GM19035 (cell line): Measurements from ENCODE around the gene NCK1.
"Not testable (repeated sequence)": the region's sequence is repeated elsewhere in the genome, so short reads cannot be mapped to it uniquely, and the experiment has no call there.

Source experiments
- ATAC-seq: cut with Tn5 transposase; IDR thresholded peaks from one replicate; pipeline ENCODE4 v1.9.1; 2021; ENCODE audit not compliant: unreplicated experiment

Gene NCK1

DNA sequence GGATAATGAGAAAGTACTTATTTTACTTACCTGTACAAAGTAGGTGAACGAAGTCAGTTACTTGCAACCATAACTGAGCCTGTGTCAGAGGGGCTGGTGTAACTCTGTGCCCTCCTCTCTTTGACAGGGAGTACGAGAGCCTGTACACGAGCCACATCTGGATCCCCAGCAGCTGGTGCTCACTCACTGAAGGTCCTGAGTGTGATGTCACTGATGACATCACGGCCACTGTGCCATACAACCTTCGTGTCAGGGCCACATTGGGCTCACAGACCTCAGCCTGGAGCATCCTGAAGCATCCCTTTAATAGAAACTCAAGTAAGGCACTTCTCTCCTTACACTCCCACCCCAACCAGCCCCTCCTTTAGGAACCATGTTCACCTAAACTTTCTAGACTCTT lies 120.0 kb downstream of the NCK1 start:
- no peak for ATAC-seq

DNA sequence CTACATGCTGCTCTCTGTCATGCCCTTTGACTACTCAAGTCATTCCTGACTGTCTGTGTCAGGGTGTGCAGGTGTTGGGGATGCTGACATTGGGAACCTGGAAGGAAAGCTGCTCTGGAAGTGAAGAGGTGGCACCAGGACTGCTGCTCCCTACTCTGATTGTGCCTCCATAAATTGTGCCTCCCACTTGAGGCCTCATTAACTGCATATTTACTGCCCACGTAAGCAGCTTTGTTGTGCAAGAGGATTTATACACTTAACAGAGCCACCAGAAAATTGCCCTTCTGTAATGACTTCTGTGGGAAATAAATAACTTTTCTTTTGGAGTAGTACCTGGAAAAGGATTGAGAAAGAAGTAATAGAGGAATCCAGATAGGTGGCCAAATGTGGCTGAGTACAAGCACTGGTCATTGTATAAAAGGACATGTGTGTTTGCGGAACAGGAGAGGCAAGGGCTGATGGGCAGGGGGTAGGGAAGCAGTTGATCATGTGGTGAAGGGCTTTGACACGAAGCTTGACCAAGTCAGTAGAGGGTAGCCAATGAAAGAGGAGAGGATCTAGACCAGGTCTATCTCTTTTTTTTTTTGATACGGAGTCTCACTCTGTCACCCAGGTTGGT lies 120.6 kb downstream of the NCK1 start:
- ATAC-seq: no peak

DNA sequence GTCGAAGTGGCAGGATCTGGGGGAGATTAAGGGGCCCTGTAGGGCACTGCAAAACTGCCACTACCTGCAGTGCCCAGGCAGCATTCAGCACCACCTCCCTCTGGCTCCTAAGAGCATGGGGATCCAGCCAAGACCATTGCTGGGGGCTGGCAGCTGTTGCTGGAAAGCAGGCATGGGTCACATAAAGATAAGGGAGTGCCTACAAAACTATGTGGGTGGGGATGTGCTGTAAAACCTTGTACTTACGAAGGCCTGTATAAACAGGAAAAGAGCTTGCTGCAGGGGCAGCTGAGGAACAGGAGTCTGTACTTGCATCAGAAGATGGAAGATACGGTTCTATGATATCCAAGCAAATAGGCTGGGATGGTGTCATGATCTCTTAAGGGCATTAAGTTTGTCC lies 122.8 kb downstream of the NCK1 start:
- ATAC-seq: no peak

DNA sequence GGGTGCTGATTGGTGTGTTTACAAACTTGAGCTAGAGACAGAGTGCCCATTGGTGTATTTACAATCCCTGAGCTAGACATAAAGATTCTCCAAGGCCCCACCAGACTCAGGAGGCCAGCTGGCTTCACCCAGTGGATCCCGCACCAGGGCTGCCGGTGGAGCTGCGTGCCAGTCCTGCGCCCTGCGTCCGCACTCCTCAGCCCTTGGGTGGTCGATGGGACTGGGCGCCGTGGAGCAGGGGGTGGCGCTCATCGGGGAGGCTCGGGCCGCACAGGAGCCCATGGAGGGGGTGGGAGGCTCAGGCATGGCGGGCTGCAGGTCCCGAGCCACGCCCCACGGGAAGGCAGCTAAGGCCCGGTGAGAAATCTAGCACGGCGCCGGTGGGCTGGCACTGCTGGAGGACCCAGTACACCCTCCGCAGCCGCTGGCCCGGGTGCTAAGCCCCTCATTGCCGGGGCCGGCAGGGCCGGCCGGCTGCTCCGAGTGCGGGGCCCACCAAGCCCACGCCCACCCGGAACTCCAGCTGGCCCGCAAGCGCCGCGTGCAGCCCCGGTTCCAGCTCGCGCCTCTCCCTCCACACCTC lies 125.5 kb downstream of the NCK1 start:
- not testable (repeated sequence) for ATAC-seq

DNA sequence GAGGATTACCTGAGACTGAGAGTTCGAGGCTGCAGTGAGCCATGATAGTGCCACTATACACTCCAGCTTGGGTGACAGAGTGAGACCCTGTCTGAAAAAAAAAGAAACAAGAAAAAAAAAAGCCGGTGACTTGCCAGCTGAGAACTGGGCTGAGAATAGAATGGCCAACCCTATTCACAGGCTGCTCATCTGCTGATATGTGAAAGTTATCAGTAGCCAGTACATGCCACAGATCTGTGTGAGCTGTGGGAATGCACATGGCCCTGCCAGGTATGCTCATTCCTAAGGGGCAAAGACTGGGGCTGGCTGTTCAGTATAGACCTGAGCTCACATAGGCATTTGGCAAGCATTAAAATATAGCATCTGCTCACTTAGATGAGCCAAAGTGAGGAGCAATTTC lies 126.6 kb downstream of the NCK1 start:
- ATAC-seq: no peak

DNA sequence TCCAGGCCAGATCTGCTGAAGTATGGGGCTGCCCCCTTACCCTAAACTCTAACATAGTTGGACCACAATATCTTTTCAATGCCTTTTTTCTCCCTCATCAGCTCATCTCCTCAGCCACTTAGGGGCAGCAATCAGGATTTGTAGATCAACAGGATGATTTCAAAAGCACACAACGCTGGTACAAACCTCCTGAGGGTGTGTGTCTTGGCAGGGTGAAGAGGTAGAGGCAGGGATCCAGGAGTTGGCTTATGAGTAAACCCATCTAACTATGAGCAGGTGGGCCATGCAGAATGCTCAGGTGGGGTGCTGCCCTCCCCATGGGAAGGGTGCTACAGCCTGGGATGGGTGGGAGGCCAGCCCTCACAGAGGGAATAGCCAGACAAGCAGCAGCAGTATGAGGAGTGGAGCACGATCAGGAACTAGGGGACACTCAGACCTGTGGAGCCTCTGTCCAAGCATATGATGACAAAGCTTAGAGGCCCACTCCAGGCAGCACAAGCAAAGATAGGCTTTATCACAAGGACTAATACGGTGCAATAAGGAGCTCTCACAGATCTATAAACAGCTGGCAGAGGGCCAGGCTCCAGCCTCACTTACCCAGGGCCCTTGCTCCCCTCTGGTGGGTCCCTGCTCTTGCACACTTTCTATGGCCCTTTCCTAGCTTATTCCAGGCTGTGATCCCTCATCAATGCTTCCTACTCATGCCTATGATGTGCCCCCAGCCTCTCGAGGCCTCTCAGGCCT lies 127.9 kb downstream of the NCK1 start:
- ATAC-seq: no peak

DNA sequence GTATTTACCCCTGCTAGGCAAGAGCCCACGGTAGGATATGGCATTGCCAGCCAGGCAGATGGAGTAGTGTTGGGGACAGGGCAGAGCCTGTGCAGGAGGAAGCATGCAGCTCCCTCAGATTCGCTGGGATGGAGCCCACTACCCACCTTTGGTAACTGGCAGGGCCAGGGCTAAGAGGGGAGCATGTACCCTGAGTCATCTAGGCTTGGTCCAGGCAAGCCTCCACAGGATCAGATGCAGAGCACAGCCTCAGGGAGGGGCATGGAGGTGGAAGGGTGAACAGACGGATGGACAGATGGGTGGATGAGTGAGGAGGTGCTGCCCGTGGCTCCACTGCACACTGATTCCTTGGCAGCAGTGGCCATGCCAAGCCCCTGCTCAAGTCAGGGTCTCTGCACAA lies 128.8 kb downstream of the NCK1 start:
- no peak for ATAC-seq

DNA sequence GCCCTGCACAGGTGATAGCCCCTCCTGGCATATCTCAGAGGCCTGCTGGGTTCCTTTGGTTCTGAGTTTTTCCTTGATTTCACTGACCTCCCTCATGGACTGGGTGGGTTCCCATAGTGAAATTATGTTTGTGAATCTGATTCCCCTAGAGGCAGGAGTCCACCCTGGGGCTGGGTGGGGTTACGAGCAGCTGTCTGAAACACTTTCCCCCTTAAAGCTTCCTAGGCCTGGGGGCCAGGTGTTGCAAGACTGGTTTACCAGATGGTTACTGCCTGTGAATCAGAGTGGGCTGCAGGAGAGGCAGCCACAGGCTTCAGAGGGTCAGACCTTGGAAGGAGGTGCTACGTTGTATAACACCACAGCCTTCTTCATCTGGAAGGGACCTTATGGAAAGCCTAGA lies 130.1 kb downstream of the NCK1 start:
- no peak for ATAC-seq

DNA sequence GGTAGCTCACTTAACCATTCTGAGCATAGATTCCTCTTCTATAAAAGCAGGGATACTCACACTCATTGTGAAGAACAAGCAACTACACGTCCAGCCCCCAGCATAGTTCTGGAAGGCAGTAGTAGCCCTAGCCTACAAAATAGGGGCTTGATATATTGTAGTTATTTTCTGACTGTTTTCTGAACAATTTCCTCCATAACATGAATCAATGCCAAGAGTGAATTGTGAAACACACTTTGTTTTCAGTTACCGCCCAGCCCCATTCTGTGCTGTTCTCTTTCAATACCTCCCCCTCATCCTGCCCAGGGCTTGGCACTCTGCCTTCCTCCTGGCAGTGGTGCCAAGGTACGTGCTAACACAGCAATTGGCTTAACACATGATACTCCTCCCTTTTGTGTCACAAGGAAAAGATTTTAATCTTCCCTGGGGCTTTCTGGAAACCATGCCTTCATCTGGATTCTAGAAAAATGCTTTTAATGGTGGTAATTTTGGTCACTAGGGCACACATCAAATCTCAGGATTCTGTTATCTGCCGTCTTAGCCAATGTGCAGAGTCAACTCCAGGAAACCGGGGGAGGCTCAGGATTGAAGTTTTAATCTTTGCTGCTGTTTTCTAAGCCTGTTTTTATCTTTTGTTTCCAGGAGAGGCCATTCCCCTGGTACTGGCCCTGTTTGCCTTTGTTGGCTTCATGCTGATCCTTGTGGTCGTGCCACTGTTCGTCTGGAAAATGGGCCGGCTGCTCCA lies 132.9 kb downstream of the NCK1 start:
- no peak for ATAC-seq

DNA sequence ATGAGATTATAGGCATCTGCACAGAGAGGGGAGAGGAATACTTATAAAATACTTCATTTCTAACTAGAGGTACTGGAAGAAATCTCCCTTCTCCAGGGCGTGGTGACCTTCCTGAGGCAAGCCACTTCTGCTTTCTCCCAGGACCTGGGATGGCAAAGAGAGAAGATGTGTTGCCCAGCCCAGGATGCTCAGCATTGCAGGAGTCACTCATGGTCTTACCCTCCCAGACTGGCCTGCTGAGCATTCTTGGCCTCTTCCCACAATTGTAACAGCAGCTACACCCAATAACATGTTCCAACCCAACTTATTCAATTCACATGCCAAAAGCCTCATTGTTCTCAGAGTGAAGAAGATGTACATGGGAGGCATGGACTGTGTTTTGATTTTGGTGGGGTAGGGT lies 133.6 kb downstream of the NCK1 start:
- no peak for ATAC-seq
